ENCODE measurements around the gene CDC20B. TPM values are rescaled to one million over a fixed set of nuclear protein-coding genes. Genes with fewer than 3 reads are reported as not detected.

The CDC20B gene
- total and polyA plus RNA-seq, 2 of the 8 experiments (the other 6 are each of a cell fraction or from before 2014, with no cell fraction given): 0.06 TPM; not detected in 1

- H4K91ac ChIP-seq (replicated peaks; ENCODE audit: insufficient read length, low read length): no peak overlapping the region
- H4K5ac ChIP-seq (ENCODE audit: insufficient read length, low read depth, low read length): no peak overlapping the region
- H2BK120ac ChIP-seq (replicated peaks; ENCODE audit: low read depth, low read length): no peak overlapping the region
- H3K56ac ChIP-seq (replicated peaks; ENCODE audit: insufficient read length, low read depth, low read length): no peak overlapping the region
- no peak overlapping the region for H2AK5ac ChIP-seq (ENCODE audit: low read depth, low read length)
- H4K8ac ChIP-seq (ENCODE audit: extremely low read depth, insufficient read depth, low read length): no peak overlapping the region
- H3K23ac ChIP-seq (ENCODE audit: insufficient read length): no peak overlapping the region
- H2BK15ac ChIP-seq (ENCODE audit: low read length): no peak overlapping the region
- no peak overlapping the region for H2BK5ac ChIP-seq (ENCODE audit: low read depth, low read length)
- FAIRE-seq (no peak), DNase-seq (ENCODE audit: low read depth in 1 of 2, low spot score in 2 of 2) (no peak)
- no peaks in the 10 kb centered on the region for H3K79me1 ChIP-seq (ENCODE audit: low read depth, low read length)
- no peaks in the 10 kb centered on the region for H4K20me1 ChIP-seq (replicated peaks in 1 of 2; ENCODE audit: control insufficient read depth in 1 of 2, insufficient read depth in 2 of 2, low read length in 2 of 2)
- ChIA-PET POLR2A (ENCODE audit: partially characterized antibody) (no interaction called here), CTCF (ENCODE audit: partially characterized antibody) (interaction anchor here (0.7 kb wide), 1 partner anchor 159 kb away, joined by 3 read pairs; no protein-coding TSS in a partner anchor)
- H3K23me2 ChIP-seq (ENCODE audit: low read depth, low read length): no peaks in the 10 kb centered on the region
- H3K18ac ChIP-seq (ENCODE audit: extremely low read depth, low read length): no peak overlapping the region
- H3K4me3 ChIP-seq (ENCODE audit: extremely low read depth in 1 of 4, insufficient read depth in 2 of 4, low read depth in 3 of 4, low read length in 4 of 4): no peak overlapping the region
- no peak overlapping the region for H2BK12ac ChIP-seq (ENCODE audit: low read depth, low read length)
- no peaks in the 10 kb centered on the region for H3K36me3 ChIP-seq (ENCODE audit: control insufficient read depth in 2 of 4, insufficient read depth in 4 of 4, low read length in 3 of 4)
- 87% methylated on average over 5 of the region's 5 CpGs; no CpG with 5 or more reads in 1 of the 2 experiments for WGBS, 2 experiments (ENCODE audit: extremely low coverage in 1 of 2, insufficient coverage in 1 of 2, insufficient read length in 1 of 2, insufficient replicate concordance in 2 of 2, low coverage in 1 of 2, low lambda C conversion rate in 2 of 2, missing lambda C conversion rate in 1 of 2)
- H2BK20ac ChIP-seq (ENCODE audit: low read length): no peak overlapping the region
- peaks cover 3 to 9% of the 10 kb centered on the region in 2 experiments; a peak in 1 of 4 replicates for H3K9me3 ChIP-seq (ENCODE audit: insufficient read depth in 2 of 2, low read depth in 1 of 2, low read length in 1 of 2)
- H3K27ac ChIP-seq (ENCODE audit: low read depth, low read length): no peak overlapping the region
- no peaks in the 10 kb centered on the region for H3K79me2 ChIP-seq (ENCODE audit: control insufficient read depth in 1 of 2, insufficient read depth in 2 of 2, low read length in 2 of 2)
- no peak overlapping the region for H3K4me2 ChIP-seq (ENCODE audit: insufficient read depth in 1 of 2, low read depth in 2 of 2, low read length in 2 of 2)
- no peak overlapping the region for H3K4ac ChIP-seq (replicated peaks; ENCODE audit: insufficient read length, low read depth, low read length)
- no peak overlapping the region for H2AFZ ChIP-seq (ENCODE audit: low read length)
- H3K14ac ChIP-seq (ENCODE audit: insufficient read length): no peak overlapping the region
- H3K9ac ChIP-seq (replicated peaks in 1 of 4; ENCODE audit: extremely low read depth in 1 of 4, low read depth in 3 of 4, low read length in 3 of 4): no peak overlapping the region
- no peaks in the 10 kb centered on the region for H3K4me1 ChIP-seq (replicated peaks in 1 of 4; ENCODE audit: control insufficient read depth in 3 of 4, insufficient read depth in 4 of 4, low read length in 3 of 4)
- H3K27me3 ChIP-seq (replicated peaks in 1 of 4; ENCODE audit: control insufficient read depth in 3 of 4, extremely low read depth in 1 of 4, insufficient read depth in 3 of 4, low read length in 3 of 4): no peaks in the 10 kb centered on the region
Measured at GRCh38 chr5:55063220-55063863, 109.6 kb downstream of the CDC20B start.

Measured in H1 (cell line).